Glomerular visceral epithelial cell (primary cell): ENCODE data around the gene PCDH12.

Experiments
- DNase-seq: peaks from one replicate; pipeline ENCODE4 v3.0.0-alpha.2; 2016; ENCODE audit errors: extremely low spot score

The PCDH12 gene

DNA sequence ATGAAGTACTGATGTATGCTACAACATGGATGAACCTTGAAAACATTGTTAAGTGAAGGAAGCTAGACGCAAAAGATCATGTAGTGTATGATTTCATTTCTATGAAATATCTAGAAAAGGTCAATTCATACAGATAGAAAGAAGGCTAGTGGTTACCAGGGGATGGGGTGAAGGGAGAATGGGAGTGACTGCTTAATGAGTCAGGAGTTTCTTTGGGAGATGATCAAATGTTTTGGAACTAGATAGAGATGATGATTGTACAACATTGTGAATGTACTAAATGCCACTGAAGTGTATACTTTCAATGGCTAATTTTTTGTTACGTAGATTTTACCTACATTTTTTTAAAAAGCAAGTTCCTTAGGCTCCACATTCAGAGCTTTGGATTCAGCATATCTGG lies 49.2 kb downstream of the PCDH12 start:
- DNase-seq = no peak

DNA sequence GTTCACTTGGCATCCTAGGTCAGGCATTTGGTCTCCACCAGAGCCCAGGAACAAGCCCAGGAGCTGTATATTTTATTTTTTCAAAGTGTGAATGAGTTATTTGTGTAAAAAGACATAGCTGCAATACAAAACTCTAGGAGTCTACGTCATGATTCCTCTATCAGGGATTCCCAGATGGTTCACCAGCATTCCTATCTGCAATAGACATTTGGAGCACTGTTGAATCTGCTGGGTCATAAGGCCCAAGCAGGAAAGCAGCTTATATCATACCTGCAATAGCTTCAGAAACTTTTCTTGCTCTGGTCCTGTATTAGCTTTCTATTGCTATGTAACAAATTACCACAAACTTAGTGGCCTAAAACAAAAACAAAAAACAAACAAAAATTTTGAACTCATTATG lies 51.0 kb downstream of the PCDH12 start:
- DNase-seq = no peak

DNA sequence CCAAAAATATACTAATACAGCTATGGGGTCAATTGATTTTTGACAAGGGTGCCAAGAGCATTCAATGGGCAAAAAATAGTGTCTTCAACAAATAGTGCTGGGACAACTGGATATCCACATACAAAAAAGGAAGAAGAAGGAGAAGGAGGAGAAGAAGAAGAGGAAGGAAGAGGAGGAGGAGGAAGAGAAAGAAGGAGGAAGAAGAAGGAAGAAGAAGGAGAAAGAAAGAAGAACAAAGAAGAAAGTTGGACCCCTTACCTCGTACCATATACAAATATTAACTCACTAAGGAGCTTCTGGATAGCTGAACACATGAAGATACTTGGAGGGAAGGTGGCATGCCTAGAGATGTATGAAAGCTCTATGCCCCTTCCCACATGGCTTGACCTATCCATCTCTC lies 51.5 kb downstream of the PCDH12 start:
- DNase-seq = no peak

DNA sequence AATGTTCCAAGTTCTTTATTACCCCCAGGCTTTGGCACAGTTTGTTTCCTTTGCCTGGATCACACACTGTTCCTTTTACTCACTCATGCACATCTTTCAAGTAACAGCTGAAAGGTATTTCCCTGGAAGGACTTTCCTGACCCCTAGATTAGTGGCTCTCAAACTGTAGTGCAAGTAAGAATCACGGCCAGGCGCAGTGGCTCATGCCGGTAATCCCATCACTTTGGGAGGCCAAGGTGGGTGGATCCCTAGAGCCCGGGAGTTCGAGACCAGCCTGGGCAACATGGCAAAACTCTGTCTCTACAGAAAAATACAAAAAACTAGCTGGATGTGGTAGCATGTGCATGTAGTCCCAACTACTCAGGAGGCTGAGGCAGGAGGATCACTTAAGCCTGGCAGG lies 53.5 kb downstream of the PCDH12 start:
- no peak for DNase-seq

DNA sequence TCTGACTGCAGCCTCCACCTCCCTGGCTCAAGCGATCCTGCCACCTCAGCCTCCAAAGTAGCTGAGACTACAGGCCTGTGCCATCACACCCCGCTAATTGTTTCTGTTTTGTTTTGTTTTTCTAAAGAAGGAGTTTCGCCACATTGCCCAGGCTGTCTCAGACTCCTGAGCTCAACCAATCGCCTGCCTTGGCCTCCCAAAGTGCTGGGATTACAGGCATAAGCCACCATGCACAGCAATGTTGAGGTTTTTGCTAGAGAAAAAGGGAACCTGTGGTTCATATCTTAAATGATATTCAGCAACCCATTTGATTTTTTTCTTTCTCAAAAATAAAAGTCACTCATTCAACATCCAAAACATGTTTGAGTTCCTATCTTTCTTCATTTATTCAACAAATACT lies 54.7 kb downstream of the PCDH12 start:
- no peak for DNase-seq

DNA sequence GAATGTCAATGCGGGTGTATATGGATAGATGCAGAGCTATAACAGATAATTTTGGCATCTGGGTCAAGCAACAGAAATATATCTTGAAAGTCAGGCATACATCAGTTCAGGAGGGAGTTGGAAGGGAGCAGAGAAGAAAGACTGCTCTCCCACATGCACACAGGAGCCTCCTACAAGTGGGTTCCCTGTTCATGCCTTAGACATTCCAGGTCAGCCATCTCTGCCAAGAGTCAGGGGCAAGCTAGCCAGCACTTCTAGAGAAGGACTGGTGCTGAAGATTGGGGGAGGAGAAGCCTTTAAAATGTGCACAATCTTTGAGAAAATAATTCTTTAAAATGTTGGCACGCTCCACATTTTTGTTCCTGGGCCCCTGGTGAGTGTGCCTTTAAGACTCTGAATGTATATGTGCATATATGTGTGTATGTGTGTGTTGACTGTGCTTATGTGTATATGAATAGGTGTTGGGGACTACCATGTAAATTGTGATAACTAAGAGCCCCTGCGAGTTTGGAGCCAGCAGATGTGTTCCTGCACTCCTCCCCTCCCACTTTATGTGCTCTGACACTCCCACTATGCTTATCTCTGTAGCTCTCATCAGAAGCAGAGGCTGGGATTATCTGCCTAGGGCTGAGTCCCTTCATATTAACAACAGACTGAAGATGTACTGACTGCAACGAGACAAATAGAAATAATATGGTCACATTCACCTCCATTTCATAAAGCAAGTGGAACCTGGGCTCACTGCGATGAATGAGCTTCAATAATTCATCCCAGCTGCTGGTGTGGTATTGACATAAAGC lies 55.8 kb downstream of the PCDH12 start:
- DNase-seq = no peak

DNA sequence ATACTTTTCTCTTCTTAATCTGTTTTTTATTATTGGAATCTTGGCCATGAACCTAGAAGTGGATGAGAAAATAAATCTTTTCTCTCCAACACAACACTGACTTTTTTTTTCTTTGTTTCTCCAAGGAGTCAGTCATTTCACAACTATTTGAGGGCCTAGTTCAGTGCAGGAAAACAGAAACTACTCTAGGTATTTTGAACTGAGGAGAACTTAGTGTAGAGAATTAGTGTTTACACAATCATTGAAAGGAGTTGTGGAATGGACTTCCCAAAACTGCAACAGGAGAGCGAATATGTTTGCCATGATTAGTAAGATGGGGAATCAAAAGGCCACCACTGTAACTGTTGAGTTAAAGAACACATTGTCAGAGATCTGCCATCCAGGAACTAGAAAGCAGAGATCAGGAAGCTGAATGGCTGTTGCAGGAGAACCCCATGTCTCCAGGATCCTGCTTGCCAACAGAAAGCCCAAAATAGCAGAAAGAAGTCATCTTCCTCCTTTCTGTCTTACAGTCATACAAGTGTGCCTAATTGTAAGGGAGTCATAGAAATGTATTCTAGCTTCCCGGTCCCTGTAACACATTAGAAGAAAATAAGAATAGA lies 59.5 kb downstream of the PCDH12 start:
- DNase-seq = no peak

DNA sequence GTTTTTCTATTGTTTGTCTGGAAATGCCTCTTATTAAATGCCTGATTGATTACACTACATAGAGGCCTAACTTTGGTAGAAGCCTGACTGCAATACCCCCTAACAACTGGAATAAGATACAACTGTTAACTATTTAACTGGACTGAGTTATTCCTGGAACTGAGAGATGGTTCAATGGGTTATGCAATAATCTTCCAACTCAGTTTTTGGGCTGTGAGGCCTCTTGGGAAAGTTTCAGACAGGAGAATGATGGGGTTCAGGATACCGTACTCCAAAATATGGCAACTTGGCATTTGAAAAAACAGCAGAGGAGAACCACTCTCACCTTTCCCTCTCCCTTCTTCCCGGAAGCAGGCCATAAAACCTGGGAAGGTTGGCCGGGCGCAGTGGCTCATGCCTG lies 60.6 kb downstream of the PCDH12 start:
- DNase-seq = no peak
